Astrocyte (in vitro differentiated cells and primary cell): Measurements from ENCODE around the gene LPCAT3.

ENCODE experiments used
- EZH2 ChIP-seq: IDR thresholded peaks from 2 replicates; pipeline ENCODE4 v1.6.1; 2012; ENCODE audit warnings: mild to moderate bottlenecking, low read length, inconsistent platforms; ENCODE audit not compliant: insufficient read depth
- TF ChIP-seq, protein P1 (sequence below): IDR thresholded peaks from 2 replicates; pipeline ENCODE4 v1.5.1; 2011; ENCODE audit warnings: low read depth, mild to moderate bottlenecking, inconsistent platforms, low read length, moderate library complexity; ENCODE audit not compliant: insufficient read depth

DNA sequence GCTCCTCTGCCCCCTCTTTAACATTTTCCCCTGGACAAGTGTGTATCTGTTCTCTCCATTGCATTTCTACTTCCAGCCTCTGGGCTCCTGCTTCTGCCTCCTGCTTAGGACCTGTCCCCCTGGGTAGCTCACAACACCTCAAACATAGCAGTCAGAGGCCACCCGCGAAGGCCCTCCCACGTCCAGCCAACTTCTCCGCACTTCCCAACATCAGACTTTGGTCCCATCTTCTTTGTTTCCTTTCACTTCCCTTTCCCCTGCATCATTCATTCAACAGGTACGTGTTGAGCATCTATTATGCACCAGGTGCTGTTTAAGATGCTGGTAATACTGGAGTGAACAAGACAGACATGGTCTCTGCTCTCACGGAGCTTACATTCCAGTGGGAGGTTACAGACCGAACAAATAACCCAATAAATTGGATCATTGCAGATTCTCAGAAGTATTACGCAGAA is 71.3 kb downstream of the LPCAT3 start:
- TF ChIP-seq, protein P1, sequence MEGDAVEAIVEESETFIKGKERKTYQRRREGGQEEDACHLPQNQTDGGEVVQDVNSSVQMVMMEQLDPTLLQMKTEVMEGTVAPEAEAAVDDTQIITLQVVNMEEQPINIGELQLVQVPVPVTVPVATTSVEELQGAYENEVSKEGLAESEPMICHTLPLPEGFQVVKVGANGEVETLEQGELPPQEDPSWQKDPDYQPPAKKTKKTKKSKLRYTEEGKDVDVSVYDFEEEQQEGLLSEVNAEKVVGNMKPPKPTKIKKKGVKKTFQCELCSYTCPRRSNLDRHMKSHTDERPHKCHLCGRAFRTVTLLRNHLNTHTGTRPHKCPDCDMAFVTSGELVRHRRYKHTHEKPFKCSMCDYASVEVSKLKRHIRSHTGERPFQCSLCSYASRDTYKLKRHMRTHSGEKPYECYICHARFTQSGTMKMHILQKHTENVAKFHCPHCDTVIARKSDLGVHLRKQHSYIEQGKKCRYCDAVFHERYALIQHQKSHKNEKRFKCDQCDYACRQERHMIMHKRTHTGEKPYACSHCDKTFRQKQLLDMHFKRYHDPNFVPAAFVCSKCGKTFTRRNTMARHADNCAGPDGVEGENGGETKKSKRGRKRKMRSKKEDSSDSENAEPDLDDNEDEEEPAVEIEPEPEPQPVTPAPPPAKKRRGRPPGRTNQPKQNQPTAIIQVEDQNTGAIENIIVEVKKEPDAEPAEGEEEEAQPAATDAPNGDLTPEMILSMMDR: no peak
- TF ChIP-seq EZH2: no peak
